ENCODE results near the gene PASK. TPM values are rescaled to one million over a fixed set of nuclear protein-coding genes. Genes with fewer than 3 reads are reported as not detected.
A peak's percentile ranks its signal among the peaks of the same experiment; 100 is the strongest.

The PASK gene
- total and polyA plus RNA-seq, 9 of the 15 experiments (the other 6 are each of a cell fraction or from before 2014, with no cell fraction given): 1.5 to 30.3 (median 9.9) TPM

DNA sequence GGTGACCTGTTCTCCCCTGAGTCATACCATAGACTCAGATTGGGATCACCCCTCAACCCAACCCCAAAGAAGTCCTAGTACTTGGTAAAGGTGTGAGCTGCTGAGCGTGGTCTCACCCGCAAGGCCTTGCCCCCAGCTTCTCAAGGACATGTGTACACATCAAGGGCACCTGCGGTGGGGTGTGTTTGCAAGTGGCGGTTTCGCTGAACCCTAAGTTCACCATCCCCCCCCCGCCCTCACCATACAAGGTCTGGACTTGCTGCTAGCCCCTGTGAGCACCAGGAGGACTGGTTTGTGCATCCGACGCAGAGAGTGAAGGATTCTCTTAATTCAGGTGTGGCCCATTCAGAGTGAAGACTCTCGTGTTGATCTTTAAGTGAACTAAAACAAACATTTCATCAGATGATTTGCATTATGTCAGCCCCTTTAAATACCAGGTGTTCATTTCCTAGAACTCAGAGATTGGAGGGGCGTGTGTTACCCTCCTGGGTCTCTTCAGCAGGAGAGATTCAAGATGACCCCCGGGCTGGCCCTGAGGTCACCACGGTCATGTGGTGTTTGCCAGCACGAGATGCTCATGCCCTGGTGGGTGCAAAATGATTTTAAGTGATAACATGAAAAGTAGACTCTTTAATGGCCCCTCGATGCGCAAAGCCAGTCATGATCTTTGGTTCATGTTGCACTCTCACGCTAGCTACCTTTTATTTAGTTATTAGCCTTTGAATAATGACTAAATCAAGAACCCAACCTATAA is 75.0 kb downstream of the PASK start:
- DNase-seq (ENCODE audit: extremely low read depth in 1 of 4, low spot score in 3 of 4) (no peak), ATAC-seq (no peak), FAIRE-seq (no peak)
- CTCF ChIA-PET (ENCODE audit: low intra/inter-chr PET ratio): no interaction called here
- H3K9ac ChIP-seq (ENCODE audit: insufficient read depth in 1 of 2, low read depth in 2 of 2, low read length in 2 of 2): no peak overlapping the region
- H3K9me1 ChIP-seq (ENCODE audit: control insufficient read depth, insufficient read depth, low read length): no peaks in the 10 kb centered on the region
- peaks cover 10 to 33% of the 10 kb centered on the region in 2 experiments; a peak in 3 of 5 replicates for H3K27me3 ChIP-seq (ENCODE audit: control insufficient read depth in 2 of 2, insufficient read depth in 2 of 2, low read length in 2 of 2)
- 35% methylated on average over 14 of the region's 16 CpGs for WGBS (ENCODE audit: insufficient coverage, low coverage, missing lambda C conversion rate)
- POLR2A ChIA-PET: interaction anchor here (0.5 to 0.6 kb wide), 2 partner anchors 11 to 27 kb away, joined by 3 read pairs; no protein-coding TSS in a partner anchor
- no peak overlapping the region for H3K4me2 ChIP-seq (ENCODE audit: insufficient read depth, low read length)
- H4K20me1 ChIP-seq (replicated peaks; ENCODE audit: control insufficient read depth, insufficient read depth, low read length): 0 out of 2 replicates have a peak, but pooled peaks cover 3% of the 10 kb centered on the region
- no peaks in the 10 kb centered on the region for H3K9me3 ChIP-seq (replicated peaks; ENCODE audit: control insufficient read depth, insufficient read depth, low read depth, low read length)
- H3K36me3 ChIP-seq (ENCODE audit: control insufficient read depth, insufficient read depth, low read length): no peaks in the 10 kb centered on the region
- H3K4me1 ChIP-seq (replicated peaks in 1 of 2; ENCODE audit: control insufficient read depth in 2 of 2, insufficient read depth in 2 of 2, low read length in 2 of 2): peaks cover 0 to 20% of the 10 kb centered on the region in 2 experiments; a peak in 2 of 5 replicates
- H2AFZ ChIP-seq (ENCODE audit: low read depth, low read length): no peak overlapping the region
- intact Hi-C loops (cut with micrococcal nuclease) (loop anchor here (10.0 kb wide), 1 partner anchor 159 kb away; no protein-coding TSS in a partner anchor), in situ Hi-C loops (cut with MboI) (no loop called here)
- no peak overlapping the region for H3K27ac ChIP-seq (ENCODE audit: extremely low read depth, low read depth, low read length)
- TF ChIP-seq ARID1B (IDR thresholded peaks at IDR 0.05): no peak
- H3K4me3 ChIP-seq: no peak overlapping the region
- no peaks in the 10 kb centered on the region for H3K79me2 ChIP-seq (ENCODE audit: control insufficient read depth, insufficient read depth, low read length)
- no TSS peak for BruUV-seq (replicated peaks)

DNA sequence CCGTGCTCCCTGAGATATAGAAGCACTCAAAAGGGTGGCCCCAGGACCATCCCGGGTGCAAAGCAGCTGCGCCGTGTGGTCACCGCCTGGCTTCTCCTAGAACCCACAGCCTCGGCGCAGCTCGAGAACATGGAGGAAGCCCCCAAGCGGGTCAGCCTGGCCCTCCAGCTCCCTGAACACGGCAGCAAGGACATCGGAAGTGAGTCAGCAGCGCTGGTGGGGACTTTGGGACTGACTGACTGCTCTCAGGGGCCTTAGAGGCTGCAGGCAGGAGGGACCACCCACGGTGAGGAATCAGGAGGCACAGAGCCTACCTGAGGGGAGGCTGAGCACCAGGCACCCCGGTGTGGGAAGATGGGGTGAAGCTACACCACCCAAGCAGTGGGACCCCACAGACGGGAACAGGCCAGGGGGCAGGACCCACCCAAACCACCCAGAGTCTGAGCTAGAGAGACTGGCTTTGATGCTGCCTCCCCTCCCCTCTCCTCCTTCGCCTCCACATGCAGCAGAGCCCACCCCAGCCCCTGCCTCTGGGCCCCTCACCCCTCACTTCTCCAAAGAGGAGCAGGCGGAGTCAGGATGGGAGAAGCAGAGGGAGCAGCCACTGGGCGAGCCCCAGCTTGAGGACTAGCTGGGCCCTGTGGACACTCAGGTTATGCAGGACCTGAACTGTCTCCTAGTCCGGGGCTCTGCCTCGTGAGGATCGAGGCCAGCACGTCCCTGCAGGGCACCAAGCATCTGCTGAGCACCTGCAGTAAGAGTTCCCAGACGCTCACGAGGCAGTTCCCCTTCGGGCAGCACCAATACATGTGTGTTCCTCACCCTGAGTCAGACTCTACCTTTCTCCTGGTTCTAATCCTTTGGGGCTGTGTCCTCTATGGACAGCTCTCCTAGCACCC is 75.9 kb downstream of the PASK start:
- Histone ChIP-seq H3K27me3 (ENCODE audit: control insufficient read depth in 2 of 2, insufficient read depth in 2 of 2, low read length in 2 of 2) (peaks cover 10 to 41% of the 10 kb centered on the region in 2 experiments; a peak in 3 of 5 replicates), H3K9me3 (replicated peaks; ENCODE audit: control insufficient read depth, insufficient read depth, low read depth, low read length) (no peaks in the 10 kb centered on the region), H3K36me3 (ENCODE audit: control insufficient read depth, insufficient read depth, low read length) (no peaks in the 10 kb centered on the region), H2AFZ (ENCODE audit: low read depth, low read length) (no peak overlapping the region), H3K27ac (ENCODE audit: extremely low read depth, low read depth, low read length) (no peak overlapping the region), H3K9ac (ENCODE audit: insufficient read depth in 1 of 2, low read depth in 2 of 2, low read length in 2 of 2) (no peak overlapping the region), H3K4me3 (no peak overlapping the region), H3K79me2 (ENCODE audit: control insufficient read depth, insufficient read depth, low read length) (no peaks in the 10 kb centered on the region), H3K9me1 (ENCODE audit: control insufficient read depth, insufficient read depth, low read length) (no peaks in the 10 kb centered on the region), H3K4me2 (ENCODE audit: insufficient read depth, low read length) (no peak overlapping the region), H3K4me1 (replicated peaks in 1 of 2; ENCODE audit: control insufficient read depth in 2 of 2, insufficient read depth in 2 of 2, low read length in 2 of 2) (peaks cover 0 to 20% of the 10 kb centered on the region in 2 experiments; a peak in 2 of 5 replicates), H4K20me1 (replicated peaks; ENCODE audit: control insufficient read depth, insufficient read depth, low read length) (0 out of 2 replicates have a peak, but pooled peaks cover 5% of the 10 kb centered on the region)
- no TSS peak for BruUV-seq (replicated peaks)
- no peak for FAIRE-seq
- ChIA-PET CTCF (ENCODE audit: low intra/inter-chr PET ratio) (no interaction called here), POLR2A (interaction anchor here (0.5 kb wide), 2 partner anchors 10 to 24 kb away, joined by 3 read pairs; no protein-coding TSS in a partner anchor)
- DNase-seq (ENCODE audit: extremely low read depth in 1 of 4, low spot score in 3 of 4): no peak
- intact Hi-C loops (cut with micrococcal nuclease) (loop anchor here (10.0 kb wide), 1 partner anchor 159 kb away; no protein-coding TSS in a partner anchor), in situ Hi-C loops (cut with MboI) (no loop called here)
- ATAC-seq: peak; percentile 45
- no peak for TF ChIP-seq ZNF232 (CRISPR knock-in tag; IDR thresholded peaks at IDR 0.05)
- TF ChIP-seq POLR2G (IDR thresholded peaks at IDR 0.05; ENCODE audit: low read depth, low read length): 0 out of 2 replicates have a peak, but pooled peaks have one; percentile 11
- 12% methylated on average over 16 of the region's 25 CpGs for WGBS (ENCODE audit: insufficient coverage, low coverage, missing lambda C conversion rate)
